GM20431 (cell line): Measurements from ENCODE around the gene THSD7B.

Experiments used
- in situ Hi-C: fragments of 300-500 bp; cut with MseI, MboI; formaldehyde crosslinking; loops from one replicate; pipeline ENCODE4 v1.15.0; 2020; ENCODE audit warnings: low sequenced_read_pairs; ENCODE audit not compliant: unreplicated experiment

Gene THSD7B

DNA sequence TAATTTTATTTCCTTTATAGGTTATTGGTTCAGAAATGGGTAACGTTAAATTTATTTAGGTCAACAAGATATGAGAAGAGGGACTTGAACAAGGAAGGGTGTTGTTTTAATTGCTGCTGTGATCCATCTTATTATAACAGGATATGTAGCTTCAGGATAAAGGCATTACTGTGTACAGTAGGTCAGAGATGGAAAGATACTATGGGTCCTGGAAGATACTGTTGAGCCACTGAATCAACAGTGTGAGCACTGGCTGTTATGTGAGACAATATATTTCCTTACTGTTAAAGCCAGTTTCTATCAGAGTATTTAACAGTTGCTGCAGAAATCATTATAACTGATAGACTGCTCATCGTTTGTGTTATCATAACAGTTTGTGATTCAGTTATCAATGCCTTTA, 414.7 kb downstream of the THSD7B start:
- in situ Hi-C loops: no loop called here

GRCh38 chr2:137181370-137181769, 416.0 kb downstream of the THSD7B start:
- in situ Hi-C loops: no loop called here

DNA sequence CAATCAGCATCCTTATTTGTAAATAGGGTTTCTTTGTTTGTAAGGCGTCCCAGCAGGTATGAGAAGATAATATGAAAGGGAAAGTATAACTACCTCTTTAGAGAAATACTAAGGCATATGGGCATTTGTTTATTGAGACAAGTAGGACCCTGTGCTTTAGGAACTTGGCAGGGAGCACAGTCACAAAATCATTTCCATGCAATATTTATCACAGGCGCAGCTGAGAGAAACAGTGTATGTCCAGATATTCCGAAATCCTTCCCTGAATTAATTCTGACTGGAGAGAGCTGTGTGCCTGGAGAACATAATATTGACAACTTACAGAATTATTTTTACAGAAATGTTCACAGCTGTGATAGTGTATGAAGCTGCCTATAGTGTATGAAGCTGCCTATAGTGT, 416.7 kb downstream of the THSD7B start:
- in situ Hi-C loops: no loop called here

DNA sequence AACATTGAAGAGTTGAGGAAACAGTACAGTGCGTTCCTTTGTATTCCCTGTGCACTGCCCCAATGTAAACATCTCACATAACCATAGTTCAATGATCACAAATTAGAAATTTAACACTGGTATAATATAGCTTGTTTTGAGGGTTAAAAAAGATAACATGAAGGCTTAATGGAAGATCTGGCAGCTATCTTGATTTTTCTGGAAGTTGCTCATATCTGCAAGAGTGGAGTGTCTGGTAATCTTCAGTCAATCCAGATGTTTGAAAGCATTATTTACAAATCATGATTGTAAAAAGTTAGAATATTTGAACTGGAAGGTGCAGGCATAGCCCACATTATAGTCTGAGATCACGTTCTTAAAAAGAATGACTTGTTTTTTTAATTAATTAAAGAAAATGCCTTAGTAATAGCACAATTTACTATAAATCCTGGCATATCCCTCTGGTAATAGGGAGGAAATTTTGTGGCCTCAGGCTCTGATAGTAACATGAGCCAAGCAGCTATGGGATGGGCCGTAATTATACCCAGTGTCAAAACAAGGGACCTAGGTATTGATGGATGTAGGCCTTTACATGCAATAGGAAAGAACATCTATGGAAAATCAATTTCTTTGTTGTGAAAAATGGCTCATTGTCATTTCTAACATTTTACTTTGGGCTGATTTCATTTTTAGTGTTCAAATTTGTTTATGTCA, 418.0 kb downstream of the THSD7B start:
- in situ Hi-C loops: no loop called here

- in situ Hi-C loops: no loop called here
Measured at GRCh38 chr2:137185378-137186078, 420.2 kb downstream of the THSD7B start.

DNA sequence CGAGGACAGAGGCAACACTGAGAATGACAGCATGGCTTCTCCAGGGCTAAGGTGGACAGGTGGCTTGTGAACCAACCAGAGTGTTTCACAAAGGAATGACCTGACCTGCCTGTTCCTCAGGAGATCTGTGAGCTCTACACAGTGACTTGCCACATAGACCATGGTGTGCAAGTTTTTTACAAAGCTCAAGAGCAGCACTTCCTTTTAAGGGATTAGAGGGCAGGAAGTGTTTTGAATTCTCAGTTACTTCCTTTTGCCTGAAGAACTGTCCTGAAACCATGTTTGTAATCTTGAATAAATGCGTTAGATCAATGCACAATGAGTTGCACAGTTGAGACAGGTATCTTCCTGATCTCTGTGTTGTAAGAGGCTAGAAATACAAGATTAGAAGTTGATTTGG, 421.9 kb downstream of the THSD7B start:
- in situ Hi-C loops: no loop called here

DNA sequence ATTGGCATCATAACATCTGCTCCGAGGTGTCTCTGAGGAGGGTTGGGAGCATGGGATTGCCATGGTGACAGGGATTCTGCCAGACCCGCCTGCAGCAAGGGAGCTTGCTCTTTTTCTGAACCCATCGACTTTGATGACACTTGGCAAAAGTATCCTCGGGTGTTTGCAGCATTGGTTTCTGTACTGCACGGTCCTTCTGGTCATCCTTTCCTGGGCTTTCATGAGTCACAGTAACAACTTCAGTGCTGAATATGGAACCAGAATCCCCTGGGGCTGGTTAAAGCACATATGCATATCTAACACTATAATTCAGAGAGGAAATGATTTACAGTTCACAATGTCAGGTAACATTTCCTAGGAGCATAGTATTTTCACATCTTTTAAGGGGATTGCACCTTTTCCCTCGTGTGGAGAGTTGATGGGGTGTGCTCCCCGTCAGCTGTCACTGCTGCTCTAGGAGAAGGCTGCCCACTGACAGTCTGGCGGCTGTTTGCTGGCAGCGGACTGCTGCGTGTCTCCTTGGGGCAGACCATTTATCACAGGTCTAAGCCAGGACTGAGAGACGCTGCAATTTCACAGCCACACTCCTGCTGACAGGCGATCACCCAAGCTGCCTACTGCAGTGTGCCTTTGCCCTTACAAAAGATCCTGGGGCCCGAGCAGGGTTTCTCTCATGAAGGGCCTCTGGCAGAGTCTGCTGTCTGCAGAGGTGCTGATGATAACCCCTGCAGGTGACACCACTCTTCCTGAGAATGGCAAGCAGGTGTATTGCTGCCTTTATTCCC, 425.3 kb downstream of the THSD7B start:
- in situ Hi-C loops: no loop called here

DNA sequence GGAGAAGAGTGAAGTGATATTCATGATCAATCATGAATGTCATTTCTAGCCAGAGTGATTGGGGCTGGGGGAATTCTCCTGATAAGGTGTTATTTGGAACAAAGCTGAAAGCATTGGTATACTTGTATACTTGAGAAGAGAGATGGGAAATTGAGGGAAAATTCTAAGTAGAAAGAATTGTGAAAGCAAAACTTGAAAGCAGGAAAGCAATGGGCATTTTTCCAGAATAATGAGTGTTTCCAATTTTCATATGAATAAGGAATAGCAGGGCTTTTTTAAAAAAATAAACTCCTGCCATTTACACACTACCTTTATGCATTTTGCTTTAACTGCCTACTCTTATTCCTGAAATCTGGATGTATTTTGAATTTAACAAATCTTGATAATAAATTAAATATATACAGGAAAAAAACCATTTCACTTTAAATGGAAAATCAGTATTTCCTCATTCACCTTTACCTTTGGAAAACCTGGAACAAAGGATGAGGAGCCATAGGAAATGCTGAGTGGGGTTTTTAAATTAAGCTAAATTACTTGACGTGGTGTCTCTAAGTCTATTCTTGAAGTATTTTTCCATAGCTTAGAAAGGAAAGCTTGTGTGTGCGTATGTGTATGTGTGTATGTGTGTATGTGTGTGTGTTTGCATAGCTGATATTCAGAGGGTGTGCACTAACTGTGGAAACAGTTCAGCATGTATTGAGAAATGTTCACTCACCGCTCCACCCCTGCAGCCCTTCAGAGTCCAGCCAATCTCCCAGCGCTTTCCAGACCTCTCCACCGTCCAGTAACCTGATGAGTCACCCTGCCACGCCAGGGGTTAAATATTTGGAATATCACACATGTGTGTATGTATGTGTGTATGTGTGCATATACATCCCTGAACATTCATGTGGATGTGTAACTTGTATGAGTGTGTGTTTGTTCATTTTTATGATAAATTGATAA, 427.3 kb downstream of the THSD7B start:
- in situ Hi-C loops: no loop called here

DNA sequence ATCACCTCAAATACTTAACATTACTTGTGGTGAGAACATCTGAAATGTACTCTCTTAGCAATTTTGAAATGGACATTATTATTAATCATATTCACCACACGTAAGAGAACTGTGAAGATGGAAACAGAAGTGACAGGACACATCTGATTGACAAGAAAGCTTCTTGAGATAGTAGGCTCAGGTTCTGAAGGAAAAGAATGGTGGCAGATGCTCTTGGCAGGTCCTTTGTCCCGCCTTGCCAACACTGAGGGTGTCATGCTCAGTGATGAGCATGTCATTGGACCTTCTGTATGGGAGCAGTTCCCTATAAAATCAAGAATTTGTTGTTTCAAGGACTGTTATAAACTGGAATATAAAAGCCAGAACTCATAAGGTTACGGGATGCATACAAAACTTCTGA, 428.1 kb downstream of the THSD7B start:
- in situ Hi-C loops: no loop called here

DNA sequence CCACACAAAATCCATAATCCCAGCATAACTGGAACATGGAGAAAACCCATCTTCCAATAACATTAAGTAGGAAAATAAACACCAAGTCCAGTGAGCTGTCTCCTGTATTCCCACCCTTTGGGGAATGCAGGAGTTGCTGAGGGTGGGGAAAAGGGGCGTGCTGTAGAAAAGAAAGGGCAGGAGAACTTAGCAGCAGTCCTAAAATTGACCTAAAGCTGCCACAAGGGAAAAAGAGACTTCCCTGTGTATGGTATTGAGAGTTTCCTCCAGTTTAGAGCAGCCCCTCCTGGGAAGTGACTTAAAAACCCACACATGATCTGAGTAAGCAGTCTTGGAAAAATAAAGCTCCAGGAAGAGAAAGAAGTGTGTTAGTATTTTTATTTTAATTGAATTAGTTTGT, 428.8 kb downstream of the THSD7B start:
- in situ Hi-C loops: no loop called here

GRCh38 chr2:137199751-137200150, 434.4 kb downstream of the THSD7B start:
- in situ Hi-C loops: no loop called here

DNA sequence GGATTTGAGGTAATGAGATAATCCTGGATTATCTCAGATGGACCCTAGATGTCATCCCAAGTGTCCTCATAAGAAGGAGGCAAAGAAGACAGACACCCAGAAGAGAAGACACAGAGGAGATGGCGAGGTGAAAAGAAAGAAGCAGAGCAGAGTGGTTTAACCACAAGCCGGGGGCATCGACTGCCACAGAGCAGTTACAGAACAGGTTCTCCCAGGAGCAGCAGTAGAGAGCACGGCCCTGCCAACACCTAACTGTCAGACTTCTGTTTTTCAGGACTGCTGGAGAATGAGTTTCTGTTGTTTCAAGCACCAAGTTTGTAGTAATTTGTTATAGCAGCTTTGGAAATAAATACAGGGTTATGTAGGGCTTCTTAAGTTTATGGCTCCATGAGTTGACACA, 437.0 kb downstream of the THSD7B start:
- in situ Hi-C loops: no loop called here

DNA sequence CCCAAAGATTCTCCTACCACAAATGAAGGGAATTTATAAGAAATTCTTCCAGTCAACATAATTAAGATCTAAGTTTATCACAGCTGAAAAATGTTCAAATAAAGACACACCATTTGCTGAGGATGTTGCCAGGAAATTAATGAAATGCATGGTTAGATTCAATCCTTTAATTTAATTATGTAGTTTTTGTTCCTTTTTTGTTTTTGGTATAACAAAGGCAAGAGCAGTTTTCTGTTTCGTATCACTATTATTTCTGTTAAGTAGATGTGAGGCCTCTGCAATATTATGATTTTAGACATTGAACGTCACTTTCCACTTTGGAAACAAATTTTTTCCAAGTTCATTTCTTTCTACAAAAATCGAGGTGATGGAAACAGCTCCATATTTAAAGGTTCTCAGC, 440.0 kb downstream of the THSD7B start:
- in situ Hi-C loops: no loop called here

GRCh38 chr2:137206069-137206468, 440.7 kb downstream of the THSD7B start:
- in situ Hi-C loops: no loop called here

DNA sequence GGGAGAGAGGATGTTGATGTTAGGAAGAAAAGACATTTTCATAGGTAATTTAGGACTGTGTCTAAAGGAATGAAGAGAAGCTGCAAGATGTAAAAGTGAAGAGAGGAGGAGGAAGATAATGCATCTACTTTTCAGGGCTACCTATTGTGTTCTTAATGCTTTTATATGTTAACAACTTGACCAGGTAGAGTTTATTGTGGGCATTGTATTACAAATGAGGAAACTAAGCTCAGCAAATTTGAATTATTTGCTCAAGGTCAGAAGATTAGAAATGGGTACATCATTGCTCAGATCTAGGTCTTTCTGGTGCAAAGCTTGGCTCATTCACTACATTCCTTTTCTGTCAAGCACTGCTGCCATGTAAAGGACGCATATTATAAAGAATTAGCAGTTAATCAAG, 441.7 kb downstream of the THSD7B start:
- in situ Hi-C loops: no loop called here

DNA sequence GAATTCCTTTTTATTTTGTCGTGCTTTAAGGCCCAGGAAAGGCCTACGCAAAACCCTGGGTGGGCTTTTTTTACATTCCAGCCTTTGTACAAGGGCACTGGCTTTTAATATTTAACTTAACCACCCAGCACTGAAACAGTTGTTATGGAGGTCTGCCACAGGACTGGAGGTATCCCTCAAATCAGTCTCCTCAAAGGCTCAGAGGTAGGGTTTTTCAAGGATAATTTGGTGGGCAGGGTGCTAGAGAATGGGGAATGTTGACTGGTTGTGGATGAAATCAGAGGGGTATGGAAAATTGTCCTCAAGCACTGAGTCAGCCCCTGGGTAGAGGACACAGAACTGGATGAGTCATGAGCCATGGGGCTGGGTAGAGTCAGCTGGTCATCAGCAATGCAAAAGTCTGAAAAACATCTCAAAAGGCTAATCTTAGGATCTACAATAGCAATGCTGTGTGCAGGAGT, 443.1 kb downstream of the THSD7B start:
- in situ Hi-C loops: no loop called here

DNA sequence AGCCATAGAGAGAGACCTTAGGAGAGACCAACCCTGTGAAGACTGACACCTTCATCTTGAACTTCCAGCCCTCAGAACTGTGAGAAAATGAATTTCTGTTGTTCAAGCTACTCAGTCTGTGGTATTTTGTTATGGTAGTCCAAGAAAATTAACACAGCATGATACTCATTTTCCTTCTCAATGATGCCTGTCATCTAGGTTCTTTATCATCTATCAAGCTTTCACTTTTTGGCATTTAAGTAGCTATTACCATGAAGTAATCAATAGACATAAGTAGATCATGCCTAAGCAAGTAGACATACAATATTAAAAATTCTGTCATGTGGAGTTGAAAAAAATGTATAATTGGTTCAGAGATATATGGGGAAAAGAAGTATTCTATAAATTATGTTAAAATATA, 444.7 kb downstream of the THSD7B start:
- in situ Hi-C loops: no loop called here

- in situ Hi-C loops: no loop called here
Measured at GRCh38 chr2:137211761-137212160, 446.4 kb downstream of the THSD7B start.

GRCh38 chr2:137220438-137220993, 455.2 kb downstream of the THSD7B start:
- in situ Hi-C loops: no loop called here
